GOT3 (cell line): ENCODE measurements around the gene ARL6IP4.

ENCODE experiments used
- DNase-seq: peaks from one replicate; lab custom pipeline; 2025; ENCODE audit warnings: mixed read lengths; lab: John Stamatoyannopoulos, UW

Gene ARL6IP4

DNA sequence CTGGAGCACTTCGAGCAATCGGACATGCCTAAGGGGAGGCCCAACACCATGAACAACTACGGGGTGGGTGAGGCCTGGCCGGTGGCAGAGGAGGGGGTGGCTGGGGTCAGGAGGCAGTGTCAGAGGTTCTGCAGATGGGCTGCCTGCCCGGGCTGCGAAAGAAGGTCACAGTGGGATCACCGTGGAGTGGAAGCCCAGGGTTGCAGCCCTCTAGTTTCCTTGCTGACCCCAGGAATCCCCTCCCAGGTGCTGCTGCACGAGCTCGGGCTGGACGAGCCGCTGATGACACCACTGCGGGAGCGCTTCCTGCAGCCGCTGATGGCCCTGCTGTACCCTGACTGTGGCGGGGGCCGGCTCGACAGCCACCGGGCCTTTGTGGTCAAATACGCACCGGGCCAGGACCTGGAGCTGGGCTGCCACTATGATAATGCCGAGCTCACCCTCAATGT, 1.9 kb upstream of the ARL6IP4 start:
- DNase-seq = no peak

- no peak for DNase-seq
Observed at GRCh38 chr12:122979001-122979907, 1.2 kb upstream of the ARL6IP4 start.

DNA sequence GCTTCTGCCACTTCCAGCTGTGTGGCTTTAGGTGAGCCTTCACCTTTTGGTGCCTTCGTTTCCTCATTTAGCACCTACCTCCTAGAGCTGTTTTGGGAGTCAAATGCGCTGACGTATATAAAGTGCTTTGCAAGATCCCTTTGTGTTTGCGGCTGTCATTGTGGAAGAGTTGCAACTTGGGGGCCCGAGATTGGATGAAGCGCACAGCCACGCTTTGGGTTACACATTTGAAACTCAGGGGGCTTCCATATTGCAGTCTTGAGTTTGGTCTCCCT, 636 bp upstream of the ARL6IP4 start:
- DNase-seq = no peak

- DNase-seq = no peak
Observed at GRCh38 chr12:122981036-122981471, 573 bp downstream of the ARL6IP4 start.

DNA sequence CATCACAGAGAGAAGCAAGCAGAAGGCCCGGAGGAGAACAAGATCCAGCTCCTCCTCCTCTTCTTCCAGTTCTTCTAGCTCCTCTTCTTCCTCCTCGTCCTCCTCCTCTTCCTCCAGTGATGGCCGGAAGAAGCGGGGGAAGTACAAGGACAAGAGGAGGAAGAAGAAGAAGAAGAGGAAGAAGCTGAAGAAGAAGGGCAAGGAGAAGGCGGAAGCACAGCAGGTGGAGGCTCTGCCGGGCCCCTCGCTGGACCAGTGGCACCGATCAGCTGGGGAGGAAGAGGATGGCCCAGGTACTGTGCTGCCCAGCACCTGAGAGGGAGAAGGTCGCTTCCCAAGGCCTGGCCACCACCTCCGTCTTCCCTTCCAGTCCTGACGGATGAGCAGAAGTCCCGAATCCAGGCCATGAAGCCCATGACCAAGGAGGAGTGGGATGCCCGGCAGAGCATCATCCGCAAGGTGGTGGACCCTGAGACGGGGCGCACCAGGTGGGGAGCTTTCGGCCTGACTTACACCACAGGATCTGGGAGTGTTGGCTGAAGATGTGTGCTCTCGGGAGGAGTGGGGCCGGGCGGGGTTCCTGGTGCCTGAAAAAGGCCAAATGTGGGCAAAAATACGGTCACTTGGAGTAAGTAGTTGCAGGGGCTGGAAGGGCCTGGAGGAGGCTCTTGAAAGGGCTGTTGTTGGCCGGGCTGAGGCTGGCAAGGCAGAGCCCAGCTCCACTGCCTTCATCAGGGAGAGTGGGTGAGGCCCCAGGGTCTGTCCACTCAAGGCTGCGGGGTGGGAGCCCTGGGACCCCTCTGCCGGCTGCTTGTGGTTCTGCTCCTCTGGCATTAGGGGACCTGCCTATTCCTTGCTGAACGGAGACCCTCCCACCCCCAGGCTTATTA, 1.4 kb downstream of the ARL6IP4 start:
- no peak for DNase-seq

GRCh38 chr12:122982477-122982815, 2.0 kb downstream of the ARL6IP4 start:
- DNase-seq = no peak

DNA sequence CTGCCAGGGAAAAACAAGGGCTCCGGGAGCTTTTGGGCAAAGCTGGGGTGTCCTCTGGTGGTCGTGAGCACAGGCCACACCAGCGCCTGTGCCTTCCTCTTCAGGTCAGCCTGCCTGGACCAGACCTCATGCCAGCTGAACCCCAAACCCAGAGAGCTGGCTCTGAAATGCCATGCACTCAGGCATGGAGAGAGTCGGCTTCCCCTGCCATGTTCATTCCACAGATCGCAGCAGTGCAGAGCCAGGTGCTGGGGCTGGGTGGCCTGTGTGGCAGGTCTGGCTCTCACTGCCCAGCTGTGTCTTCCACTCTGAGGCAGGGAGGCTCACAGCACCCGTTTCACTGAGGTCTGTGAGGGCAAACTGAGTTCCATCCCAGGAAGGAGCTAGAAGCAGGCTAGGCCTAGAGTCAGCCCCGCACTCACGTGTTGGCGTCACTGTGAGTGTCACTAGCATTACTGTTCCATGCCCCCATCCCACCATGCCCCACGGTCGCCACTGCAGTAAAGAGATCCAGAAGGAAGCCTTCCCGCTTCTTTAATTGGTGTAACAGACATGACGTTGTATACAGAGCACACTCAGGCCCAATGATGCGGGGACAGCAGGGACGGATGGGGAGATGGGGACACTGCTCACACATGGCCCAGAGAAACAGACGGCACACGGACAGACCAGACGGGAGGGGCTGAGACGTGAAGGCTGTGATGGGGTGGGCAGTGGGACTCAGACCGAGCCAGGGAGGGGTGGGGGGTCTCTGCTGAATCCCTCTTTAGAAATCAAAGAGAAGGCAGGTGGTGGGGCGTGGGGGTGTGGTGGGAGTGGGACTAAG, 2.7 kb downstream of the ARL6IP4 start:
- no peak for DNase-seq

DNA sequence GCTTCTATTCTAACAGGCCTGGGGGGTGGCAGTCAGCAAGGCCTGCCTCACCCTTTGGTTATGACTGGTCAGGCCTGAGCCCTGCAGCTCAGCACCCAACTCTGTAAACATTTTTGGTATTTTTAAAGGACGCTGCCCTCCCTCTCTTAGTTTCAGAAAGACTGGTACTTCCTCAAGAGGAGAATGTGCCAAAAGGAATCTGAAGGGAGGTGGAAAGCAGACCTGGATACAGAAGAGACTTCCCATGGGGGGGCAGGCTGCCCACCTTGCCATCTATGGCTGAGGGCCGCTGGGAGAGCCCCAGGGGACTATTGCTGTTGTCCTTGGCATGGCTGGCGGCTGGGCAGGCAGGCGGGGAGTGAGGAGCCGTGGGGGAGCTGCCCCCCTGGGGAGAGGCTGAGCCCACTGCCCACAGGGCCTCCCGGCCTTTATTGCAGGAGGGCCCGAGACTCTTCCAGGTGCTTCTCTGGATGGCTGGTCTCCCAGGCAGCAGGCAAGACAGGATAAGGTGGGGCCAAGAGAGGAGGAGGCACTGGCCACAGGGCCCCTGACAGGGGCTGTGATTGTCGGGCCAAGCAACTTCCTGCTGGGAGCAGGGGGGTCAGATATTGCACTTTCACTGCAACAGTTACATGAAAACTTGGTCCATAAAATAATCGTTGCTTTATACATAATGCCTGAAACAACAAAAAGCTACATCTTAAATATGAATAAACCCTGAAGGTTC, 3.5 kb downstream of the ARL6IP4 start:
- no peak for DNase-seq

DNA sequence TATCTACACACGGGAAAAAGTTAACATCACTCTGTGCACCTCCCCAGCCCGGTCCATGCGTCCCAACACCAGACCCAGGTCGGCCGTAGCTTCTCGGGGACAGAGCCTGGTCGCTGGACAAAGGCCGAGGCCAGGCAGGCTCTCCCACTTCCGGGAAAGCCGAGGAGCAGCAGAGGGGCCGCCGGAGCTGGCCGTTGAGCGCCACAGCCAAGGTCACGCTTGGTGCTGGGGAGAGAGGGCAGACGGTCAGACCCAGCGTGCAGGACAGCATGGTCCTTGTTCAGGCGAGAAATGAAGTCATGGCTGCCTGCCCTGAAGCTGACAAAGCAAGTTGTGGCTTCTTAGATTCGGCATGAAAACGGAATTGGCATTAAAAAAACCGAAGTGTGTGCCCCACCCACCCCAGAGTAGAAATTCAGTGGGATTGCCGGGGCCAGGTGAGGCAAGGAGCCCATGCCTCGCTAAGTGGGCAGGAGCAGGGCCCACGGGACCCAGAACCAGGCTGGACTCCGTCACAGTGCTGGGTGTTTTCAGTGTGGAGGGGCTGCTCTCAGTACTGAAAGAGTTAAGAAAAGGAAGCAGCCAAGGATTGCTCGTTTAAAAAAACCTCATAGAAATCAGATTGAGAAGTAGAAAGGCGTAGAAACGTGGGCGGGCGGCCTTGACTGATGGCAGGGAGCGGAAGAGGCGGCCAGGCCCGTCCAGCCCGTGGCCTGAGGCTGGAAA, 4.3 kb downstream of the ARL6IP4 start:
- no peak for DNase-seq

DNA sequence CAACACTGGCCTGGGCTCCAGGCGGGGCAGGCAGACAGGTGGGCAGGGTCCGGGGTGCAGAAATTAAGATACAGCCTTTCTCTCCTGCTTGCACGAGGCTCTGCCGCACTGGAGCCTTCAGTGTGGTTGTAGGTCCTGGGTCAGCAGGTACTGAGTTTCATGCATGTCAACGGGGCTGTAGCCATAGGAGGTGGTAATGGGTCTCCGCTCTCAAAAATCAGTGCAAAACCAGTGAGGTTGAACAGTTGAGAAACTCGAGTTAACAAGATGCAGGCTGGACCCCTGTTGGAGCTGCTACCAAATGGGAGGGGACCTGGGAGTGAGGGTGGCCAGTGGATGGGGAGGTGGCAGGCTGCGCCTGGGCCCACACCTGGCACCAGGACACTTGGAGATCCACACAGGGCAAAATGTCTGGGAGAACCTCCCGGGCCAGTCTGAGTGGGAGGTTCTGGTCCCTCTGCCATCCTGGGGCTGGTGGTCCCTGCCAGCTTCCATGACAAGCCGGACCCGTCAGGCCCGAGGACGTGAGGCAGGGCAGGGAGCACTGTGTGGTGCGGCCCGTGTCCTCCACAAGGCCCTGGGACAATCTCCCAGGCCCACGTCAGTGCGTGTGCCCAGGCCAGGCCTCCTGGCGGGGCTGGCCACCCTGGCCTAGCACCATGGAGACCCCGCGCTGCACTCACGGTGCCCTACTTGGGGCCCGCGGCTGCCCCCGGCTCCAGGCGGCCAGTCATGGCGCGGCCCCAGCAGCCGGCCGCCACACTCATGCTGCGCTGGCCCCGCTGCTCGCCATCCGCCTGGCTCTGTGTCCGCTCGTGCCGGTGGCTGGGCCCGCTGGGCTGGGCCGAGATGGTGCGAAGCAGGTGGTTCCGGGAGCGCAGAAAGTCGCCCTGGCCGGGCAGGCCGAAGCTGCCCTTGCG, 5.1 kb downstream of the ARL6IP4 start:
- DNase-seq = no peak

- DNase-seq = no peak
Observed at GRCh38 chr12:122986258-122986871, 5.9 kb downstream of the ARL6IP4 start.

DNA sequence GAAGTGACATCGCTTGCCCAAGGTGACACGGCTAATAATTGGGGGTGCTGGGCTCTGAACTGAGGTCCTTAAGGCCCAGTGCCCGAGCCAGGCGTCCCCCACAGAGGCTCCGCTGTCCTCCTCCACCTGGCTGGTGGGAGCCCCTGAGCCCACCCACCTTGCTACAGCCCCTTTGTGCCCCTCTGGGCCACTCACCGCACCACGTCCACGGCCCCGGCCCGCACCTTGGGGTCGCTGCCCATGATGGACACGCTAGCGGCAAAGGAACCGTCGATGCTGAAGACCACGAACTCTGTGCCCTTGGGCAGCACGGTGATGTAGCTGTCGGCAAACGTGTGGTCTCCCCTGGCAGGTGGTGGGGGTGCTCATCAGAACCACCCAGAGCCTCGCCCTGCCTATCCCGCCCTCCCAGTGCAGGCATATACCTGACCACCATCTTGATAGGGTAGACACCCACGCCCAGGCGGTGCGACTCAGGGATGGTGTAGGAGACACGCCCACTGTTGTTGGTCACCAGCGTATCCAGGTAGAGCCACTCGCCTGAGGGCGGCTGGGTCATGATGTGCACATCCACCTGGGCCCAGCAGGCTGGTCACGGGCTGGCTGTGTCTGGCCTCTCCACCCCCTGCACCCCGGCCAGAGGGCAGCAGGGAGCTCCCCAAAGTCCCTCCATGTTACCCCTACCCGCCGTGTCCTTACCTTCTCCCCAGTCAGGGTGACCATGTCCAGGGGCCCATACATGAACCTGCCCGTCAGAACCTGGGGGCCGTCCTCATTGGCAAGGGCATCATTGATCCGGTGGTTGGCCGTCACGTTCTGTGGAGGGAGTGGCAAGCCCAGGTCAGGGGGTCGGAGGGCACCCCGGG, 6.8 kb downstream of the ARL6IP4 start:
- no peak for DNase-seq

DNA sequence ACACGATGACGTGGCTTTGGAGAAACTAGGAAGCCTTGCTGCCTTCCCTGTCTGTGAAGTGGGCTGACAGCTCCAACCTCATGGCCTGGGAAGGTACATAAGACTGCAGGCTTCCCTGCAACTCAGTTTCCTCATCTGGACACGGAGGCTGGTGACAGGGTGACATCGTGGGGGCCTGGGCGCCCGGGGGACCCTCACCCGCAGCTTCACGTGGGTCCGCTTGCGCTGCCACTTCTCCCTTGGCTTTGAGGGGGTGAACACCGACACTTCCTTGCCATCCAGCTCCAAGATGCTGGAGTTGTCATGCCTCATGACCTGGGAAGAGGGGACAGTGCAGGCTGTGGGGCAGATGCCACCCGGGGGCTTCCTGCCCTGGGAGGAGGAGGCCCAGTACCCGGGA, 7.6 kb downstream of the ARL6IP4 start:
- DNase-seq = no peak

DNA sequence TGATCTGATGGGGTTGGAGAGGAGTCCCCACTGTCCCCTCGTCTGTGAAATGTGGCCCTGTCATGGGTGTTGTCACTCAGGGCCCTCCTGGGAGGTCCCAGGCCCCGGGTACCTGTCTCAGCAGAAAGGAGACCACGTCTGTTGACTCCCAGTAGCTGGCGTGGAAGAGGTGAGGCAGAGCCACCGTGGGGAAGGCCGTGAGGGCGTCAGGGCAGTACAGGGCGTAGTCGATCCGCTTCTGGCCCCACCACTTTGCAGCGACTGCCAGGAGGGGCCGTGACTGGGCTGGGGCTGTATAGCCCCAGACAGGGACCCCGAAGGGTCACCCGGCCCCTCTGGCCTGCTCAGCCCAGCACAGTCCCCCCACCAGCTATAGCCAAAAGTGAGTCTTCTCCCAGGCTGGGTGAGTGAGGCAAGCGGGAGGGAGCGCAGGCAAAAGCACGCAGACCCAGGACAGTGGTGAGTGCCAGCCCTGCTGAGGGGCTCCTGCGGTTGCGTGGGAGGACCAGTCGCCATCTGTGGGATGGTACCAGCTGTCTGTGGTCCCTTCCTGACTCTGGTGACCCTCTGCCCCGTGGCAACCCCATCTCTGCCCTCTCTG, 8.2 kb downstream of the ARL6IP4 start:
- DNase-seq = no peak

GRCh38 chr12:122989225-122989839, 8.9 kb downstream of the ARL6IP4 start:
- DNase-seq = no peak

DNA sequence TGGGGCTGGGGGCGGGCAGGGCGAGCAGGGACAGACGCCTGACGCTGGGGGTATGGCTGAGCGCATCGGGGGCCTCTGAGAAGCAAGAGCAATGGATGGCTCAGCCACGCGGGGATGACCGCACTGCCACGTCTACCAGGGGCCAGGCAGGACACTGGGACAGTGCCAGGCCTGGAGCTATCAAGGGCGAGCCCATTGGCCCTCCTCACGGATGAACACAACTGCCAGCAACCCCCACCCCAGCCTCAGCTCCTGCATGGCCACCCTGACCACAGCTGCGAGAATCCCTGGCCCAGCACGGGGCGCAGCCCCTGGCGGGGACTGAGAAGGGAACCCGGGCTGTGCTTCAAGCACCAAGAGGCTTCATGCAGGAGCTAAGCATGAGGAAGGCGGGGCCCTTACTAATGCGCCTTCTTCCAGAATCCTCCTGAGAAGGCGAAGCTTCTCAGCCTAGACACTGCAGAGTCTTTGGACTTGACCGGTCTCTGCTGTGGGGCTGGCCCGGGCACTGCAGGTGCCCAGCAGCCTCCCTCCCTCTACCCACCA, 9.5 kb downstream of the ARL6IP4 start:
- no peak for DNase-seq

GRCh38 chr12:122990561-122990960, 10.1 kb downstream of the ARL6IP4 start:
- DNase-seq = no peak
